Fibroblast of lung (primary cell): Measurements from ENCODE around the gene EDDM3A. TPM values are rescaled to one million over a fixed set of nuclear protein-coding genes. Genes with fewer than 3 reads are reported as not detected.

Experiments
- DNase-seq, 2 donors: peaks; one replicate each; pipeline versions ENCODE4 v3.0.0 to v3.0.0-alpha.2; 2010; ENCODE audit warnings: low read depth in 2 of 2
- H2AFZ ChIP-seq: 2 replicates; pipeline ENCODE4 v1.5.1; 2012; ENCODE audit warnings: low read length, control low read depth, inconsistent platforms
- H3K27ac ChIP-seq: 2 replicates; pipeline ENCODE4 v1.5.1; 2011; ENCODE audit warnings: low read length, control low read depth; ENCODE audit not compliant: insufficient read depth
- H3K27me3 ChIP-seq: 2 replicates; pipeline ENCODE4 v1.5.1; 2011; ENCODE audit warnings: mild to moderate bottlenecking, low read length; ENCODE audit not compliant: control insufficient read depth, insufficient read depth
- H3K36me3 ChIP-seq: 2 replicates; pipeline ENCODE4 v1.5.1; 2011; ENCODE audit warnings: low read length; ENCODE audit not compliant: control insufficient read depth, insufficient read depth
- H3K4me1 ChIP-seq: 2 replicates; pipeline ENCODE4 v1.5.1; 2011; ENCODE audit warnings: low read length; ENCODE audit not compliant: control insufficient read depth, insufficient read depth; ENCODE audit errors: extremely low read depth
- H3K4me2 ChIP-seq: 2 replicates; pipeline ENCODE4 v1.5.1; 2011; ENCODE audit warnings: low read length, control low read depth; ENCODE audit not compliant: insufficient read depth; ENCODE audit errors: extremely low read depth
- H3K4me3 ChIP-seq, 4 experiments: fragments of 200-600 bp in 1 of 4; sonication (generic) in 1 of 4; replicated peaks in 1 of 4; 2 replicates each; pipeline ENCODE4 v1.5.1; 2011 to 2016; ENCODE audit warnings: low read length in 4 of 4, low read depth in 3 of 4, mild to moderate bottlenecking in 3 of 4, control low read depth in 2 of 4, inconsistent platforms in 1 of 4, mixed read lengths in 1 of 4; ENCODE audit not compliant: insufficient read depth in 1 of 4; ENCODE audit errors: control extremely low read depth in 1 of 4
- H3K79me2 ChIP-seq: 2 replicates; pipeline ENCODE4 v1.5.1; 2012; ENCODE audit warnings: mild to moderate bottlenecking, low read length, inconsistent platforms; ENCODE audit not compliant: control insufficient read depth, insufficient read depth
- H3K9ac ChIP-seq: 2 replicates; pipeline ENCODE4 v1.5.1; 2011; ENCODE audit warnings: mild to moderate bottlenecking, low read length, control low read depth; ENCODE audit not compliant: insufficient read depth
- H3K9me3 ChIP-seq: 2 replicates; pipeline ENCODE4 v1.5.1; 2012; ENCODE audit warnings: low read depth, low read length; ENCODE audit not compliant: control insufficient read depth, insufficient read depth
- H4K20me1 ChIP-seq: 2 replicates; pipeline ENCODE4 v1.5.1; 2011; ENCODE audit warnings: low read length; ENCODE audit not compliant: control insufficient read depth, insufficient read depth; ENCODE audit errors: extremely low read depth
- EZH2 ChIP-seq: IDR thresholded peaks from 2 replicates; pipeline ENCODE4 v1.5.1; 2012; ENCODE audit warnings: low read length, control low read depth, mild to moderate bottlenecking; ENCODE audit errors: missing control alignments
- polyA plus RNA-seq, 2 donors: library from polyadenylated mRNA; depleted of rRNA in 1 of 2; stranded (reverse) in 1 of 2; unstranded in 1 of 2; fragments of >200 nt; gene quantifications; 2 replicates each; pipeline ENCODE4 v1.2.1, GENCODE V29; 2011 to 2012; ENCODE audit warnings: missing spikeins in 1 of 2
- total RNA-seq: library from RNA; depleted of rRNA; stranded (reverse); fragments of >200 nt; gene quantifications from 2 replicates; pipeline ENCODE4 v1.2.1, GENCODE V29; 2014
- TF ChIP-seq, protein P1 (sequence below), 2 donors: IDR thresholded peaks in 1 of 2; conservative IDR thresholded peaks in 1 of 2; 1 replicate in 1 of 2; 2 replicates in 1 of 2; pipeline ENCODE4 v1.5.1; 2011 to 2012; ENCODE audit warnings: low read length in 2 of 2, control low read depth in 1 of 2, inconsistent platforms in 1 of 2, low read depth in 1 of 2, mild to moderate bottlenecking in 1 of 2

The EDDM3A gene
- total and polyA plus RNA-seq, 2 donors (not counting 1 experiment from before 2014, with no cell fraction given), result not detected

DNA sequence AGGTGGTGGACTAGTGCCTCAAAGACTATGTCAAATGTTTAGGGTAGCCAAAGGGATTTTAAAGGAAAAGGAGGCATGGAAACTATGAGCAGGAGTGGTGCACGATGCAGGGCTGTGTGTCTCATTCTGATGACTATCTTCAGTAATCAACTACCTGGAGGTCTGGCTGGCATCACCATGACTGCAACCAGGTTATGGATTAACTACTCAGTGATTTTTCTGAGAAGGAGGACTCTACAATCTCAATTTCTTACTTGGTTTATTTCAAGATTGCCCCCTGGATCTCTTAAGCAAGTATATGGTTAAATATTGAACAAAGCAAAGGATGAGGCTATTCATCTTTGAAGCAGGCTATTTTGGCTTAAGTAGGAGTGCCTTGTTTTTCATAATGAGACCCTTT lies 19.2 kb upstream of the EDDM3A start:
- DNase-seq, result no peak
- no peak overlapping the region for H3K4me2 ChIP-seq
- no peak for TF ChIP-seq EZH2
- TF ChIP-seq, protein P1, sequence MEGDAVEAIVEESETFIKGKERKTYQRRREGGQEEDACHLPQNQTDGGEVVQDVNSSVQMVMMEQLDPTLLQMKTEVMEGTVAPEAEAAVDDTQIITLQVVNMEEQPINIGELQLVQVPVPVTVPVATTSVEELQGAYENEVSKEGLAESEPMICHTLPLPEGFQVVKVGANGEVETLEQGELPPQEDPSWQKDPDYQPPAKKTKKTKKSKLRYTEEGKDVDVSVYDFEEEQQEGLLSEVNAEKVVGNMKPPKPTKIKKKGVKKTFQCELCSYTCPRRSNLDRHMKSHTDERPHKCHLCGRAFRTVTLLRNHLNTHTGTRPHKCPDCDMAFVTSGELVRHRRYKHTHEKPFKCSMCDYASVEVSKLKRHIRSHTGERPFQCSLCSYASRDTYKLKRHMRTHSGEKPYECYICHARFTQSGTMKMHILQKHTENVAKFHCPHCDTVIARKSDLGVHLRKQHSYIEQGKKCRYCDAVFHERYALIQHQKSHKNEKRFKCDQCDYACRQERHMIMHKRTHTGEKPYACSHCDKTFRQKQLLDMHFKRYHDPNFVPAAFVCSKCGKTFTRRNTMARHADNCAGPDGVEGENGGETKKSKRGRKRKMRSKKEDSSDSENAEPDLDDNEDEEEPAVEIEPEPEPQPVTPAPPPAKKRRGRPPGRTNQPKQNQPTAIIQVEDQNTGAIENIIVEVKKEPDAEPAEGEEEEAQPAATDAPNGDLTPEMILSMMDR (conservative IDR thresholded peaks at IDR 0.05 in 1 of 2, IDR thresholded peaks at IDR 0.05 in 1 of 2; ENCODE audit: low read depth in 1 of 2, low read length in 2 of 2), result no peak
- no peaks in the 10 kb centered on the region for H3K4me1 ChIP-seq
- no peaks in the 10 kb centered on the region for H3K27me3 ChIP-seq
- no peak overlapping the region for H3K4me3 ChIP-seq
- H4K20me1 ChIP-seq, result no peaks in the 10 kb centered on the region
- no peak overlapping the region for H3K27ac ChIP-seq
- H3K79me2 ChIP-seq, result no peaks in the 10 kb centered on the region
- no peak overlapping the region for H2AFZ ChIP-seq
- H3K36me3 ChIP-seq, result no peaks in the 10 kb centered on the region
- H3K9ac ChIP-seq, result no peak overlapping the region
- H3K9me3 ChIP-seq, result no peaks in the 10 kb centered on the region

- H3K27ac ChIP-seq, result no peak overlapping the region
- H4K20me1 ChIP-seq, result no peaks in the 10 kb centered on the region
- no peaks in the 10 kb centered on the region for H3K27me3 ChIP-seq
- H3K9me3 ChIP-seq, result no peaks in the 10 kb centered on the region
- no peak overlapping the region for H3K4me3 ChIP-seq
- DNase-seq, result no peak
- H3K4me1 ChIP-seq, result no peaks in the 10 kb centered on the region
- no peak overlapping the region for H3K9ac ChIP-seq
- H3K79me2 ChIP-seq, result no peaks in the 10 kb centered on the region
- no peaks in the 10 kb centered on the region for H3K36me3 ChIP-seq
- H3K4me2 ChIP-seq, result no peak overlapping the region
- no peak for TF ChIP-seq EZH2
- H2AFZ ChIP-seq, result no peak overlapping the region
These were observed 14.8 kb upstream of the EDDM3A start for GRCh38 chr14:20730891-20731290.

DNA sequence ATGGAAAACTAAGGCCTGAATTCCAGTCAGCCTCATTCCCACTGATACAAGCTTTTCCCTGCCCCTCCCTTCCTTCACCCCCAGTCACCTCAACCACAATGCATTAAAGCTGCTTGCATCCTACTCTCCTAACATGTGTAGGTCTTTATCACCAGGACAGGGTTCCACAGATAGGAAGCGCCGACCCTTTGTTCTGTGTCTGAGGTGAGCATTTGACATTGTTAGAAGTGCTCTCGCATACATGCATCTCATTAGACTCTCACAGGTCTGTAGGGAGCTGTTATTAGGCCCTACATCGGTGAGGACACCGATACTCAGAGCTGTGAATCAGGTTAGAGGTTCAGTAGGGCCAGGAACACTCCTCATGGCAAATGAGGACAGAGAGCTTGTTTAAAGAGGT lies 13.2 kb upstream of the EDDM3A start:
- Histone ChIP-seq H3K4me2 (no peak overlapping the region), H3K27me3 (no peaks in the 10 kb centered on the region), H3K27ac (no peak overlapping the region), H3K4me3 (no peak overlapping the region), H3K79me2 (no peaks in the 10 kb centered on the region), H3K36me3 (no peaks in the 10 kb centered on the region), H3K4me1 (no peaks in the 10 kb centered on the region), H2AFZ (no peak overlapping the region), H3K9me3 (no peaks in the 10 kb centered on the region), H3K9ac (no peak overlapping the region), H4K20me1 (no peaks in the 10 kb centered on the region)
- DNase-seq, result no peak
- TF ChIP-seq, protein P1 (conservative IDR thresholded peaks at IDR 0.05 in 1 of 2, IDR thresholded peaks at IDR 0.05 in 1 of 2; ENCODE audit: low read depth in 1 of 2, low read length in 2 of 2), result no peak
- no peak for TF ChIP-seq EZH2
